NCI-H2107 treated with DMSO at 0.1 percent for 48 hours (cell line): ENCODE data around the gene FAN1.

Experiments used
- DNase-seq: peaks from one replicate; lab custom pipeline; 2025; ENCODE audit not compliant: unreplicated experiment; lab: John Stamatoyannopoulos, UW

FAN1 gene

GRCh38 chr15:30919877-30920550 lies 16.3 kb downstream of the FAN1 start:
- no peak for DNase-seq

- DNase-seq = no peak
Observed at GRCh38 chr15:30921106-30921505, 17.4 kb downstream of the FAN1 start.

- no peak for DNase-seq
Observed at GRCh38 chr15:30921781-30922479, 18.2 kb downstream of the FAN1 start.

GRCh38 chr15:30922480-30923311 lies 19.0 kb downstream of the FAN1 start:
- no peak for DNase-seq

GRCh38 chr15:30923429-30923828 lies 19.7 kb downstream of the FAN1 start:
- no peak for DNase-seq

- DNase-seq = no peak
Observed at GRCh38 chr15:30924353-30924752, 20.6 kb downstream of the FAN1 start.

- DNase-seq = no peak
Observed at GRCh38 chr15:30925686-30926085, 22.0 kb downstream of the FAN1 start.

DNA sequence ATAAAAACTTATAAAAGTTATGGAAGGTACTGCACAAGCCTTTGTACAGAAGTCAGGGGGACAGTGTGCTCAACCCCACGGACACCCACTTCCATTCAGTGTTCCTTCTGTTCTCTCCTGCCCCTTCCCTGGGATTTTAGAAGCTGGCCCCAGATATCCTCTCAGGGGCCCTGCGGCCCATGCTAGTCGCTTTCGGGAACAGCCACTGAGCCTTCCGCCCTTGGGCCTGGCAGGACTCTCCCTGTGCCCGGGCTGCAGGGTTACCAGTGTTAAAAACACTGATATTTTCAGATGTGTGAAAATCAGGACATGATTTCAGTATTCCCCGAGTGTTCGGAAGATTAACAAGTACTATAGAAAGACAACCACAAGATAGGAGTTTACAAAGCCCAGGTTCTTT lies 22.4 kb downstream of the FAN1 start:
- DNase-seq = no peak

DNA sequence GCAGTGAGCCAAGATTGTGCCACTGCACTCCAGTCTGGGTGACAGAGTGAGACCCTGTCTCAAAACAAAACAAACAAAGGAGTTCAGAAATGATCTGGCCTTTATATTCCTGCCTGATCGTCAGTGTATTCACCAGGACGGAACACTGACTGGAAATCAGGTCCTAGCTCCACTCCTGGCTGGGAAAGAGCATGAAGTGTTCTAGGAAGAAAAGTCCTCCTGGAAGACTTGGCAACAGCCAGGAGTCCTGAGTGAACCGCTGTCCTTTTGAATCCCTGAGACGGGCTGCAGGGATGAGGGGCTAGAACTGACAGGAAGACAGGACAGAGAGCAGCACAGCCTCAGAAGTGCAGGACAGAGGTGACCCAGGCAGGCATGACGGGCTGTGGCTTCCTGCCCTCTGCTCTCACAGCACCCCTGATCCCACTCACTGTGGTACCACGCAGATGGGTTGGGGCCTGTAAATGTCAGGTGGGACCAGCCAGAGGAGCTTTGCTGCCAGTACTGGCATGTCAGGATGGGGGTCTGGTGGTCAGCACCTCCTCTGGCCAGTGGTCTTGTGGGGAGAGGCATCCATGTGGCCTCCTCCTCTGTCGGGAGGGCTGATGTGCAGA lies 23.5 kb downstream of the FAN1 start:
- DNase-seq = no peak

GRCh38 chr15:30928076-30928475 lies 24.4 kb downstream of the FAN1 start:
- DNase-seq = no peak

GRCh38 chr15:30929064-30929669 lies 25.5 kb downstream of the FAN1 start:
- DNase-seq = peak; percentile 25

GRCh38 chr15:30929982-30930381 lies 26.3 kb downstream of the FAN1 start:
- no peak for DNase-seq

GRCh38 chr15:30930422-30930821 lies 26.7 kb downstream of the FAN1 start:
- DNase-seq = no peak

GRCh38 chr15:30933293-30933692 lies 29.6 kb downstream of the FAN1 start:
- DNase-seq = no peak

DNA sequence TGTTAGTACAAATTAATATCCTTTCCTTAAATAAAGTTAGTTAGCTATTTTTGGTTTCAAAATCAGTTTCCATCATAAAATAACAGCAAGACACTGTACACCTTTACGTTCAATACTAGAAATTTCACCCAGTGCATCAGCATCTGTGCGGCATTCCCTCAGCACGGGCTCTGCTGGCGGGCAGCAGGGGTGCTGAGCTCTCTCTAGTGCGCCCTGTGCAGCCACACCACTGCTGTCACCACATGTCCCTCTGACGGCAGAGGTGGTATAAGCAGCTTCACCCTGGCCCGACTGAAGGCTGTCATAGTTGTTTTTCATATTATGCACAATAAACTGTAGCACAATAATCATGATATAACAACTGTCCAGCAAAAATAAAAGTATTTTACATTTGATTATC lies 35.4 kb downstream of the FAN1 start:
- no peak for DNase-seq

- DNase-seq = no peak
Observed at GRCh38 chr15:30940359-30940758, 36.6 kb downstream of the FAN1 start.

- no peak for DNase-seq
Observed at GRCh38 chr15:30941520-30941919, 37.8 kb downstream of the FAN1 start.

- no peak for DNase-seq
Observed at GRCh38 chr15:30943654-30944335, 40.1 kb downstream of the FAN1 start.

DNA sequence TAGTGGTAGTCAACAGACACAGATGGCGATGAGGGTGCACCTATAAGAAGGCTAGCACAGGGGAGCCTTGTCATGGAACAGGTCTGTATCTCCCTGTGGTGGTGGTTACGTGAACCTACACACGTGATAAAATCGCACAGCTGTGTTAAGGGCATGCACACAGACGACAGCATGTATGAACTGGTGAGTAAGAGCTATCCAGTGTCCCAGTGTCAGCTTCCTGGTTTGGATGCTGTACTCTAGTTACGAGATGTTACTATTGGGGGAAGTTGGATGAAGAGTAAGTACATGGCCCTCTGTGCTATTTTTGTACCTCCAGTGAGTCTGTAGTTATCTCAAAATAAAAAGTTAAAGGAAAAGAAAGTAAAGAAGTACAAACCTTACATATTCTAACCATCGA lies 49.5 kb downstream of the FAN1 start:
- no peak for DNase-seq

- no peak for DNase-seq
Observed at GRCh38 chr15:30953731-30954378, 50.1 kb downstream of the FAN1 start.
